ENCODE results near the gene MVD. TPM values are rescaled to one million over a fixed set of nuclear protein-coding genes. Genes with fewer than 3 reads are reported as not detected.

Gene MVD
- total RNA-seq, 4 donors from 2014 or later = 2.4 to 22.1 (median 15.0) TPM

DNA sequence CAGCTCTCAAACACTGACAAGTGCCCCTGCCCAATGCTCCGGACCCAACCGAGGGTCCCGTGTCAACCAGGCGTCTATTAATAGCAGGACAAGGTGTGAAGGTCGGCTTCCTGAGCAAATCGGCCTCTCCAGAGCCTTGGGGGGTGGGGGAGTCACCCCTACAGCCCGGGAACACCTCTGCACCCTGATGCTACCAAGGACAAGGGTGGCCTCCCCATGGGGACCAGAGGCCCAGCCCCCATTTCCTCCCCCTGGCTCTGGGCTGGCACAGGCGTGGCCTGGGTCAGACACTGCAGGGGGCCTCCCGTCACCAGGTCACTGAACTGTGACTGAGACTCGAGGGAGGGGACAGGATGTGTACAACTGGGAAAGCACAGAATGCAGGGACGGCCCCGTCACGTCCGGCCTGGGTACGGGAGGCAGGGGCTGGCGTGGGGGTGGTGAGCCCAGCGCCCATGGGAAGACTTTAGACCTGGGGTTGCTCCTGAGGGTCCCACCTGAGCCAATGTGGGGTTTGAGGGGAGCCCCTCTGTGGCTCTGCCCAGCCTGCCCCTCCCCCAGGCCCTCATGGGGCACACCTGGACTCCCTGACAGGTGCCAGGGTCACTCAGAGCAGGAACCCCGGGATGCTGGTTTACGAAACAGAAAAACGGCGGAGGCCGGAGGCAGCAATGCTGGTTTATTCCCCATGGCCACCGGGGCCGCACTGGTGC lies 11.5 kb downstream of the MVD start:
- DNase-seq = peak in 1 of 2 donors; percentile 27
- H3K9me3 ChIP-seq = no peaks in the 10 kb centered on the region
- TF ChIP-seq, protein P1, sequence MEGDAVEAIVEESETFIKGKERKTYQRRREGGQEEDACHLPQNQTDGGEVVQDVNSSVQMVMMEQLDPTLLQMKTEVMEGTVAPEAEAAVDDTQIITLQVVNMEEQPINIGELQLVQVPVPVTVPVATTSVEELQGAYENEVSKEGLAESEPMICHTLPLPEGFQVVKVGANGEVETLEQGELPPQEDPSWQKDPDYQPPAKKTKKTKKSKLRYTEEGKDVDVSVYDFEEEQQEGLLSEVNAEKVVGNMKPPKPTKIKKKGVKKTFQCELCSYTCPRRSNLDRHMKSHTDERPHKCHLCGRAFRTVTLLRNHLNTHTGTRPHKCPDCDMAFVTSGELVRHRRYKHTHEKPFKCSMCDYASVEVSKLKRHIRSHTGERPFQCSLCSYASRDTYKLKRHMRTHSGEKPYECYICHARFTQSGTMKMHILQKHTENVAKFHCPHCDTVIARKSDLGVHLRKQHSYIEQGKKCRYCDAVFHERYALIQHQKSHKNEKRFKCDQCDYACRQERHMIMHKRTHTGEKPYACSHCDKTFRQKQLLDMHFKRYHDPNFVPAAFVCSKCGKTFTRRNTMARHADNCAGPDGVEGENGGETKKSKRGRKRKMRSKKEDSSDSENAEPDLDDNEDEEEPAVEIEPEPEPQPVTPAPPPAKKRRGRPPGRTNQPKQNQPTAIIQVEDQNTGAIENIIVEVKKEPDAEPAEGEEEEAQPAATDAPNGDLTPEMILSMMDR (IDR thresholded peaks at IDR 0.05) = no peak
- no peak for TF ChIP-seq POLR2A (IDR thresholded peaks at IDR 0.05)
- no peaks in the 10 kb centered on the region for H3K36me3 ChIP-seq
- no peaks in the 10 kb centered on the region for H3K27me3 ChIP-seq
- H3K4me1 ChIP-seq = no peaks in the 10 kb centered on the region
- peak overlapping the region in 1 of 2 donors; percentile 15 for H3K27ac ChIP-seq
- H3K4me3 ChIP-seq = peak overlapping the region; percentile 57 to 59
- intact Hi-C loops (cut with DNase I; ENCODE audit: low total_unique reads) = no loop called here

DNA sequence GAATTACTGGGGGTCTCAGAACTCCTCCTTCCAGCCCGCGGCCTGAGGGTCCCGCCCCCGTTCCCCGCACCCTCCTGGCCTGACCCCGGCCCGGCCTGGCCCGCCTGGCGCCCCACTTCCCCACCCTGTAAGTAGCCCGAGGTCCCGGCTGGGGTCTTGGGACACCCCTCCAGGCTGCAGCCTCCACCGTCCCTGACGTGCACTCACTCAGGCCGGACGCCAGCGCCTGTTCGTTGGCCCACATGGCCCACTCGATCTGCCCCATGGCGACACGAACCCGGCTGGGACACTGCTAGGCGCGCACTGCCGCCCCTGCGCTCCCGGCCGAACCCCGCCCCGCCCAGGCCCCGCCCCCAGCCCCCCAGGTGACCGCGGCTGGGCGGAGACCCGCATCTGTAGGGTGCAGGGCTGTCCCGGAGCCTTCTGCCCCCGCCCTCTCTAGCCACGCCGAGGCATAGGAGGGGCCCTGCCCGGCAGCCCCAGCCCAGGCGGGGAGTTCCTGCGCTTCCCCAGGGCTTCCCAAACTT lies 12.1 kb downstream of the MVD start, which contains the start of gene CYBA:
Gene CYBA, minus strand, starts transcription at position 305 of the 527 bp plus-strand sequence. Its CDS starts 40 bp downstream, at position 265.
- intact Hi-C loops (cut with DNase I; ENCODE audit: low total_unique reads) = no loop called here
- Histone ChIP-seq H3K27me3 (no peaks in the 10 kb centered on the region), H3K4me1 (no peaks in the 10 kb centered on the region), H3K27ac (peak within 1 kb of the TSS; percentile 5 to 15), H3K36me3 (no peaks in the 10 kb centered on the region), H3K4me3 (peak within 1 kb of the TSS; percentile 57 to 59), H3K9me3 (no peaks in the 10 kb centered on the region)
- TF ChIP-seq POLR2A (IDR thresholded peaks at IDR 0.05) = peak in 1 of 2 donors; percentile 34
- TF ChIP-seq, protein P1 (IDR thresholded peaks at IDR 0.05) = no peak
- peak in 1 of 2 donors; percentile 36 for DNase-seq

DNA sequence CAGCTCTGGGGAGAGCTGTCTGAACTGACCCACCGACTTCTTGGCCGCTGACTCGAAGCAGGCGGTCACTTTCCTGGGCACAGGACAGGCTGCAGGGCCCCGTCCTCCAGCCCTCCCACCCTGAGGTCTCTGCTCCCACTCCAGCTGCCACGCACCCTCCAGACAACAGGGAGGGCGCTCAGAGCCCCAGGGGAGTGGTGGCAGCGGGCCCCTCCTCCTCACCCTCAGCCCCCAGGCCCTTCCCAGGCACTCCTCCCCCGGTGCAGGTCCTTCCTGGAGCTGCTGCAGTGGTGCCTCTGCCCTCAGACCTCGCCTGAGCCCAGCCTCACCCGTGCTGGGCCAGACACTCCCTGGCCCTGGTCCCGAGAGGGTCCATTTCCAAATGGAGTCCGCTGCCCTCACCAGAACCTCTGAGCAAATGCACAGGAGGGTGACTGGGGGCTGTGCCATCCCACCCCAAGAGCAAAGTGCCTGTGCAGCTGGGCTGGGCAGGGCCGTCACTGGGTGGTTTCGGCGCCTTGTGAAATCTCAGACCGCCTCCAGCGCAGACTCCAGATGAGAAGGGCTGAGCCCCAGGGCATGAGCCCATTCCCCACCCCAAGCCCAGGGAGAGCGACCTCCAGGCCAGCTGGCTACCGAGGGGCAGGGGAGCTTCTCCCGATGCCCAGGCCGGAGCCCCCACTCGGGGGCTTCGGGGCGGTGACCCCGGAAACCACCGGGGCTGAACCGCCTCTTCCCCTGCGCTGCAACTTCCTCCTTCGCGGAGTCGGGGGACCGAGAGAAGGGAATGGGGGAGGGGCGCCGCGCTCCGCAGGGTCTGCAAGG lies 12.8 kb downstream of the MVD start:
- Histone ChIP-seq H3K27ac (peak overlapping the region; percentile 5 to 15), H3K27me3 (no peaks in the 10 kb centered on the region), H3K4me1 (no peaks in the 10 kb centered on the region), H3K36me3 (no peaks in the 10 kb centered on the region), H3K9me3 (no peaks in the 10 kb centered on the region), H3K4me3 (peak overlapping the region; percentile 57 to 59)
- intact Hi-C loops (cut with DNase I; ENCODE audit: low total_unique reads) = no loop called here
- TF ChIP-seq, protein P1 (IDR thresholded peaks at IDR 0.05) = no peak
- no peak for TF ChIP-seq POLR2A (IDR thresholded peaks at IDR 0.05)
- no peak for DNase-seq

DNA sequence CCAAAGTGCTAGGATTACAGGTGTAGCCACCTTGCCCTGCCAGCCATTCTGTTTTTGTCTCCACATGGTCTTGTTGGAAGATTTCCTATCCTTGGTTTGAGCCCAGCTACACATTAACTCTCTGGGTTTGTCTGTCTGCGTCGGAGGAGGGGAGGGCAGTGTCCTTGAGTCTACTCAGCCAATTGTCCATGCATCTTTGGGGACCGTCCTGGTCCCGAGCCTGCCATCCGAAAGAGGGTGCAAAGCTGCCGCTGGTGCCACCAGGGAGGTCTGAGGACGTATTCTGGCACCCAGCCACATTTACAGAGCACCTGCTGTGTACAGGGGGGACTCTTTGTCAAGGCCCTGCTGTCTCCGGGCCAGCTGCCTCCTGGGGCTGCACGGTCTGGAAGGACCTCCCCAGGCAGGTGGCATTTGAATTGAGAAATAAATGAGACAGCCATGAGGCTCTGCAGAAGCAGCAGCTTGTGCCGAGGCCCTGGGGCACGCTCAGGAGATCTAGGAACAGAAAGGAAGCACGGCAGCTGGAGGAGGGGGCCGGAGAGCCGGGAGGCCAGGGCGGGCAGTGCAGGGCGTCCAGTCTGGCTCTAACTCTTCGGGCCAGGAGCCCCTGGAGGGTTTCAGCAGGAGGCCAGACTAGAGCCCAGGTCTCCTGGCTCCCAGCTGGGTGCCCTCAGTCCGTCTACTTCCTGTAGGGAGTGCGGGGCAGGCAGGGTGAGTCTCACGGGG lies 13.5 kb downstream of the MVD start:
- no peak overlapping the region for H3K27ac ChIP-seq
- H3K4me3 ChIP-seq = no peak overlapping the region
- no peaks in the 10 kb centered on the region for H3K36me3 ChIP-seq
- no peaks in the 10 kb centered on the region for H3K4me1 ChIP-seq
- DNase-seq = no peak
- intact Hi-C loops (cut with DNase I; ENCODE audit: low total_unique reads) = no loop called here
- no peaks in the 10 kb centered on the region for H3K9me3 ChIP-seq
- no peaks in the 10 kb centered on the region for H3K27me3 ChIP-seq
- TF ChIP-seq, protein P1 (IDR thresholded peaks at IDR 0.05) = no peak
- no peak for TF ChIP-seq POLR2A (IDR thresholded peaks at IDR 0.05)
